Measurements from ENCODE around the gene IL31.

The IL31 gene

GRCh38 chr12:122155705-122156104 lies 18.3 kb downstream of the IL31 start:
- DNase-seq (ENCODE audit: low read depth) = no peak

- no peak for DNase-seq (ENCODE audit: low read depth)
These were observed 21.3 kb downstream of the IL31 start for GRCh38 chr12:122152754-122153153.

GRCh38 chr12:122150127-122150681 lies 23.8 kb downstream of the IL31 start:
- no peak for DNase-seq (ENCODE audit: low read depth)

GRCh38 chr12:122148657-122149056 lies 25.4 kb downstream of the IL31 start:
- no peak for DNase-seq (ENCODE audit: low read depth)

- no peak for DNase-seq (ENCODE audit: low read depth)
These were observed 26.3 kb downstream of the IL31 start for GRCh38 chr12:122147514-122148290.

- DNase-seq (ENCODE audit: low read depth) = no peak
These were observed 28.3 kb downstream of the IL31 start for GRCh38 chr12:122145505-122146330.

GRCh38 chr12:122144885-122145284 lies 29.1 kb downstream of the IL31 start:
- DNase-seq (ENCODE audit: low read depth) = no peak

GRCh38 chr12:122142857-122143256 lies 31.2 kb downstream of the IL31 start:
- no peak for DNase-seq (ENCODE audit: low read depth)

GRCh38 chr12:122141911-122142725 lies 31.9 kb downstream of the IL31 start:
- no peak for DNase-seq (ENCODE audit: low read depth)

- no peak for DNase-seq (ENCODE audit: low read depth)
These were observed 33.4 kb downstream of the IL31 start for GRCh38 chr12:122140467-122141257.

- no peak for DNase-seq (ENCODE audit: low read depth)
These were observed 34.1 kb downstream of the IL31 start for GRCh38 chr12:122139941-122140340.

GRCh38 chr12:122139266-122139665 lies 34.8 kb downstream of the IL31 start:
- DNase-seq (ENCODE audit: low read depth) = no peak

- DNase-seq (ENCODE audit: low read depth) = no peak
These were observed 35.4 kb downstream of the IL31 start for GRCh38 chr12:122138616-122139015.

- DNase-seq (ENCODE audit: low read depth) = no peak
These were observed 35.8 kb downstream of the IL31 start for GRCh38 chr12:122138181-122138580.

- no peak for DNase-seq (ENCODE audit: low read depth)
These were observed 36.3 kb downstream of the IL31 start for GRCh38 chr12:122137681-122138080.

GRCh38 chr12:122137229-122137628 lies 36.8 kb downstream of the IL31 start:
- no peak for DNase-seq (ENCODE audit: low read depth)

- no peak for DNase-seq (ENCODE audit: low read depth)
These were observed 38.5 kb downstream of the IL31 start for GRCh38 chr12:122135437-122136031.

- no peak for DNase-seq (ENCODE audit: low read depth)
These were observed 40.6 kb downstream of the IL31 start for GRCh38 chr12:122133192-122133950.

GRCh38 chr12:122130150-122130549 lies 43.9 kb downstream of the IL31 start:
- no peak for DNase-seq (ENCODE audit: low read depth)

- no peak for DNase-seq (ENCODE audit: low read depth)
These were observed 44.9 kb downstream of the IL31 start for GRCh38 chr12:122129131-122129530.
